ENCODE results near the gene XRCC1. TPM values are rescaled to one million over a fixed set of nuclear protein-coding genes. Genes with fewer than 3 reads are reported as not detected.

XRCC1 gene
- total RNA-seq, 4 donors from 2014 or later, result 18.3 to 35.4 (median 25.2) TPM

- peaks cover 78% of the 10 kb centered on the region for H3K36me3 ChIP-seq
- 96% methylated on average over 3 of the region's 3 CpGs for WGBS
Measured at GRCh38 chr19:43546581-43546980, 28.7 kb downstream of the XRCC1 start.

GRCh38 chr19:43545981-43546380 is 29.3 kb downstream of the XRCC1 start:
- WGBS, result 100% methylated on average over 1 of the region's 2 CpGs
- no peak overlapping the region for H3K4me3 ChIP-seq

More at GRCh38 chr19:43546581-43546980, 28.7 kb downstream of the XRCC1 start:
- no peak for DNase-seq (ENCODE audit: low spot score in 2 of 2)
- no peaks in the 10 kb centered on the region for H3K4me1 ChIP-seq
- H3K27ac ChIP-seq, result no peak overlapping the region
- no peaks in the 10 kb centered on the region for H3K27me3 ChIP-seq
- H3K4me3 ChIP-seq, result no peak overlapping the region
- TF ChIP-seq POLR2A (IDR thresholded peaks at IDR 0.05), result no peak
- no peak for TF ChIP-seq POLR2AphosphoS5 (IDR thresholded peaks at IDR 0.05)
- TF ChIP-seq EP300 (IDR thresholded peaks at IDR 0.05), result no peak
- TF ChIP-seq CTCF (IDR thresholded peaks at IDR 0.05), result no peak
- no peaks in the 10 kb centered on the region for H3K9me3 ChIP-seq

GRCh38 chr19:43545276-43545675 is 30.1 kb downstream of the XRCC1 start:
- Histone ChIP-seq H3K4me1 (no peaks in the 10 kb centered on the region), H3K9me3 (no peaks in the 10 kb centered on the region), H3K36me3 (peaks cover 78% of the 10 kb centered on the region), H3K27ac (no peak overlapping the region), H3K27me3 (no peaks in the 10 kb centered on the region), H3K4me3 (no peak overlapping the region)
- no peak for DNase-seq (ENCODE audit: low spot score in 2 of 2)
- WGBS, result 85% methylated on average over 5 of the region's 5 CpGs
- TF ChIP-seq POLR2AphosphoS5 (IDR thresholded peaks at IDR 0.05), result no peak
- no peak for TF ChIP-seq EP300 (IDR thresholded peaks at IDR 0.05)
- no peak for TF ChIP-seq POLR2A (IDR thresholded peaks at IDR 0.05)
- TF ChIP-seq CTCF (IDR thresholded peaks at IDR 0.05), result no peak

More at GRCh38 chr19:43545981-43546380, 29.3 kb downstream of the XRCC1 start:
- Histone ChIP-seq H3K4me1 (no peaks in the 10 kb centered on the region), H3K27ac (no peak overlapping the region), H3K9me3 (no peaks in the 10 kb centered on the region), H3K27me3 (no peaks in the 10 kb centered on the region), H3K36me3 (peaks cover 78% of the 10 kb centered on the region)
- no peak for DNase-seq (ENCODE audit: low spot score in 2 of 2)
- no peak for TF ChIP-seq CTCF (IDR thresholded peaks at IDR 0.05)
- TF ChIP-seq POLR2A (IDR thresholded peaks at IDR 0.05), result no peak
- no peak for TF ChIP-seq POLR2AphosphoS5 (IDR thresholded peaks at IDR 0.05)
- no peak for TF ChIP-seq EP300 (IDR thresholded peaks at IDR 0.05)

- peaks cover 78% of the 10 kb centered on the region for H3K36me3 ChIP-seq
- DNase-seq (ENCODE audit: low spot score in 2 of 2), result no peak
- no peaks in the 10 kb centered on the region for H3K4me1 ChIP-seq
- no peaks in the 10 kb centered on the region for H3K9me3 ChIP-seq
- TF ChIP-seq POLR2A (IDR thresholded peaks at IDR 0.05) (no peak), CTCF (IDR thresholded peaks at IDR 0.05) (no peak), POLR2AphosphoS5 (IDR thresholded peaks at IDR 0.05) (no peak), EP300 (IDR thresholded peaks at IDR 0.05) (no peak)
- H3K27ac ChIP-seq, result no peak overlapping the region
- WGBS, result 96% methylated on average over 8 of the region's 9 CpGs
- H3K27me3 ChIP-seq, result no peaks in the 10 kb centered on the region
- H3K4me3 ChIP-seq, result no peak overlapping the region
Measured at GRCh38 chr19:43544077-43544476, 31.2 kb downstream of the XRCC1 start.

GRCh38 chr19:43541920-43542650 is 33.2 kb downstream of the XRCC1 start:
- H3K36me3 ChIP-seq, result peaks cover 94% of the 10 kb centered on the region
- TF ChIP-seq CTCF (IDR thresholded peaks at IDR 0.05), result no peak
- no peak for TF ChIP-seq POLR2AphosphoS5 (IDR thresholded peaks at IDR 0.05)
- TF ChIP-seq POLR2A (IDR thresholded peaks at IDR 0.05), result no peak
- TF ChIP-seq EP300 (IDR thresholded peaks at IDR 0.05), result no peak
- 95% methylated on average over 5 of the region's 5 CpGs for WGBS

More at GRCh38 chr19:43541920-43542650, 33.2 kb downstream of the XRCC1 start:
- Histone ChIP-seq H3K27me3 (no peaks in the 10 kb centered on the region), H3K4me1 (no peaks in the 10 kb centered on the region), H3K27ac (no peak overlapping the region), H3K4me3 (no peak overlapping the region), H3K9me3 (no peaks in the 10 kb centered on the region)
- DNase-seq (ENCODE audit: low spot score in 2 of 2), result no peak
